ENCODE results near the gene CASTOR2.
"Not testable (repeated sequence)": the region's sequence is repeated elsewhere in the genome, so short reads cannot be mapped to it uniquely, and the experiment has no call there.

Gene CASTOR2

DNA sequence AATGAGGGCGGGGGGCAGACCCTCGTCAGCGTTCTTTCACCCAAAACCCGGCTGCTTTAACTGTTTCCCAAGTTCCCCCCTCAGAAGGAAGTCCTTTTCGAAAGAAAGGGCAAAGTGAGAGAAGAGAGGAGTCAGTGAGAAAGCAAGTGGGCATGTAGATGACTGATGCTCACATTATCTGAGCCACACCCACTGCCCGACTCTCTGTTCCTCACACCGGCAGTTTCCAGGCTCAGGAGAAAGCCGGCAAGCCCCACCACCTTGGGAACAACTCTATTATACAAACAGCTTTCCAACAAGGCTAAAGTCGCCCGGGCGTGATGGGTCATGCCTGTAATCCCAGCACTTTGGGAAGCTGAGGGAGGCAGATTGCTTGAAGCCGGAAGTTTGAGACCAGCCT lies 86.0 kb downstream of the CASTOR2 start:
- no peak for DNase-seq (ENCODE audit: low spot score)

DNA sequence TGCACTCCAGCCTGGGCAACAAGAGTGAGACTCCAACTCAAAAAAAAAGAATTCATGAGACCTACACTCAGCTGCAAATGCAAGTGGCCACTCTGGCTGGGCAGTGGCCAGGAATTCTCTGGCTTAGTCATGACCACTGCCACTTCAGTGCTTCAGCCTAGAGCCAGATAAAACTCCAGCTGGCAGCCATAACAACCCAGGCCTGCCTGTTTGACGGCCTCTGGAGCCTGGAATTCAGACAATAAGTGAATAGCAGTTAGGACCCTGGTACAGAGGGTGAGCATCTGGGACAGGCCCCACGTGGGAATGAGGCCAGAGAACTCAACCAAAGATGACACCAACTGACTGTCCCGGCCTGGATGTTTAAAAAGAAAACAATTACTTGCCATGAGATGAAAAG lies 90.2 kb downstream of the CASTOR2 start:
- peak; percentile 55 for DNase-seq (ENCODE audit: low spot score)

DNA sequence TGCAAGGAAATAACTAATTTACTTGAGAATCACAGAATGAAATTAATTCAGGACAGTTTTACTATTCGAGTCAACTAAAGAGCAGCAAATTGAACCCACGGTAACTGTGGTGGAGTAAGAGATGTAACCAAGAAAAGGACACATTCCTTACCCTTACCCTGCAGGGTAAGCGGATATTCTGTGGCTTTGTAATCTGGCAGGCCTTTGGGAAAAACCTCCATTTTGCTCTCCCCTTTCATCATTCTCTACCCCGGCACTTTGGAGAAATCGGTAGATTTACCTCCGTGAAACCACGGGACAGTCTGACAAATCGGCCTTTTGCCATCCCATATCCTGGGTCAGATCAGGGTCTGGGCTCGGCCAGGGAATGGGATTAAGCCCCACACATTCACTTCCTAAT lies 90.7 kb downstream of the CASTOR2 start:
- no peak for DNase-seq (ENCODE audit: low spot score)

DNA sequence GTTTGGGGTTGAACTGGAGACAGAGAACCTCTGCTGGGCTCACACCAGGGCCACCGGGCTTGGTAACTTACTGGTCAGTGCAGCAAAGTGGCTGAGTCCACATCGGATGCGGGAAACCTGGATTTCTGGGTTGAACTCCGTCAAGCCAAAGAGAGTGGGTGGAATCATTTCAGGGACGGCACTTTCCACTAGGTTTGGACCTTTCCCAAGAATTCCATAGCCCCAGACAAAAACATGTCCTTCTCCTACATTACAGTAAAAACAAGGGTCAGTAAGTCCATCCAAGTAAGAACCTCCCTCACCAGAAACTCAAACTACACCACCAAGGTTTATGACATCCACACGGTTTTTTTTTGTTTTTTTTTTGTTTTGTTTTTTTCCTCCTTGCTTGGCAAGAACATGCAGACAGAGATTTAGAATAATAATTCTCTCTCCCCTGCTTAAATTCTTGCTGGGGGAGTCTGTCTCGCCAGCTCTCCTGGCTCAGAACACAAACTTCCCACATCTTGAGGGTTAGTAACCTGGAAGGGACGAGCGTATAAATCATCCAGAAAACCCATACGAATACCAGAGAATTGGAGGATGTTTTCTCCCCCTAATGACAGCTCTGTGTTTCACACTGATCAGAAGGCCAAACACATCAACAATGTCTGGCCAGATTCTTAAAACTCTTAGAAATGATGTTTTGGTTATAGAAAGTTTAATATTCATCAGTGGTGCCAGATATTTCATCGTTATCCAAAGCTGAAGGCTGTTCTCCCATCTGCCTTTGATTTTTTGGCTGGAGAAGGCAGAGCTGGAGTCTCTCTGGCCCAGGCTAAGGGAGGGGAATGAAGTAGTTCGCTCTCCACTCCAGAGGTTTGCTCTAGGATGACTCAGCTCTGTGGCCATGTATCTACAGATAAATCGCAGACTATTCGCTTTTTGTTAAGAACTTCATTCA lies 91.6 kb downstream of the CASTOR2 start:
- DNase-seq (ENCODE audit: low spot score) = no peak

GRCh38 chr7:75058406-75058805 lies 93.9 kb downstream of the CASTOR2 start:
- DNase-seq (ENCODE audit: low spot score) = no peak

DNA sequence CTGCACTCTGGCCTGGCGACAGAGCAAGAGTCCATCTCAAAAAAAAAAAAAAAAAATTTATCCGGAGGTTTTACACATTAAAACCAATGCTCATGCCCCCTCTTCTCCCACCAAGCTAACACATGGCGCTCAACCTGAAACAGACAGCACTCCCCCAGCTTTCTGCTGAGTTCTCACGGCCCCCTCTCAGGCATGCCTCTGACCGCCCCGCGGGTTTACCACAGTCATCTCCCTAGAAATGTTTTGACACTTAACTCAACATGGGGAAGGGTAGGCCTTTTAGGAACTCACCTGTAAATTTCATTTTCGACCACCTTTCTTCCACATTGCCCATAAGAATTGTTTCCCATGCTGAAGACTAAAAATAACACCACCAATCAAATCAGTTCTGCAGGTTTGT lies 99.8 kb downstream of the CASTOR2 start:
- no peak for DNase-seq (ENCODE audit: low spot score)

DNA sequence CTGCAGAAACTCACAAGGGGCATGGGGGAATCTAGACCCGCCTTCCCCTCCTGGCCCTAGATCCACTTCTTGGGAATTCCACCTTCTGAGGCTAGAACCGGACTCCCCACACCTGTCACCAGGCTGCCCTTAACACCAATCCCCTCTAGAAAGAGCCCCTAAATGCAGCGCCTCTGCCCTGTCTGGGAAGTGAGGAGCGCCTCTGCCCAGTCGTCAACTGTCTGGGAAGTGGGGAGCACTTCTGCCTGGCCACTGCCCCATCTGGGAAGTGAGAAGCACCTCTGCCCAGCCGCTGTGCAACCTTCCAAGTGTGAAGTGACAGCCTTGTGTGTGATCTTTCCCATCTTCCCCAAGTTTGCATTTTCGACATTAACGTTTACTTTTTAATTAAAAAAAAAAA lies 100.3 kb downstream of the CASTOR2 start:
- no peak for DNase-seq (ENCODE audit: low spot score)

DNA sequence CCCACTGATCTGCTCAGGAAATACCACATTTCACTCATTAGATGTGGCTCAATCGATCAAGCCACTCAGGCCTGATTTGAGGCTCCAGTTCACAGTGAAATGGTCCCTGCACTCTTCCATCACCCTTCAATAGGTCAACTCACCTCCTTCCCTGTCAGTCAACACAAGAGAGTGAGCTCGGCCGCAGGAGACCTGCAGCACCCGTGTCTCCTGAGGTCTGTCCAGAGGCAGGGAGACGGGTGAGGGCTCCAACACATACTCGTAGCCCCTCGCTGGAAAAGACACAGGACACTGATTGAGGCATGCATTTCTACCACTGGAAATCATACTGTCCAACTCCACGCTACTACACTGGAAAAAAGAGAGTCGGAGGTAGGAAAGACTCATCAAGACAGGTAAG lies 102.0 kb downstream of the CASTOR2 start:
- DNase-seq (ENCODE audit: low spot score) = no peak

DNA sequence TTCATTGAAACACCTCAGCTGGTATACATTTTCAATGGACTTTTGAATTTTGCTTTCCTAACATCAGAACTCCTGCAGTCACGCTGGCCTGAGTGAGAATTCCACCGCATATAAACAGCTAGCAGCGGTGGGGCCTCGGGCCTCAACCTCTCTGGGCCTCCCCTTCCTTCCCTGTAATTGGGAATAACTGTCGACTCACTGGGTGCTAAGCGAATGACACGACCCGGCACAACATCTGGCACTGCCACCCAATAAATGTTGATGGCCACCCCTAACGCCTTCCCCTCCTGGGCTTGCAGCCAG lies 108.4 kb downstream of the CASTOR2 start:
- DNase-seq (ENCODE audit: low spot score) = no peak

DNA sequence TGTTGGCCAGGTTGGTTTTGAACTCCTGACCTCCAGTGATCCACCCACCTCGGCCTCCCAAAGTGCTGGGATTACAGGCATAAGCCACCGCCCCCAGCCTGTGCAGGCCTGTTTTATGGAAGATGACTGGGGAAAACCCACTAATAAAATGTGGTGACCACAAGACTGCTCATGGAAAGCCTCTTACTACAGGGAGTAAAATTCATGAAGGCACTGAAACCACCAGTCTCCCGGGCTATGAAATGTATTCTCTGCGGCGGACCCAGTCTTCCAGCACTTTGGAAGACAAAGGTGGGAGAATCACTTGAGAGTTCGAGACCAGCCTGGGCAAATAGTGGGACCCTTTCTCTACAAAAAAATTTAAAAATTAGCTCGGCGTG lies 109.7 kb downstream of the CASTOR2 start:
- DNase-seq (ENCODE audit: low spot score) = not testable (repeated sequence)

All from putamen (tissue), 1 donor.